T-helper 1 cell treated with Interleukin-12 subunit alpha and Interleukin-12 subunit beta and Interleukin-4 antibody, amounts not matched to agents 30 ng/mL and 1 ng/mL, for 36 hours (primary cell): Measurements from ENCODE around the gene CCM2. TPM values are rescaled to one million over a fixed set of nuclear protein-coding genes. Genes with fewer than 3 reads are reported as not detected.

Source experiments
- intact Hi-C: fragments of 100-400 bp; cut with micrococcal nuclease; formaldehyde crosslinking; loops from one replicate; pipeline ENCODE4 v1.15.1; 2024
- total RNA-seq: library from RNA; stranded (reverse); gene quantifications from 2 replicates; pipeline ENCODE4 v1.2.3, GENCODE V29; 2022

CCM2 gene
- total RNA-seq, 1 donor from 2014 or later = 118 TPM

DNA sequence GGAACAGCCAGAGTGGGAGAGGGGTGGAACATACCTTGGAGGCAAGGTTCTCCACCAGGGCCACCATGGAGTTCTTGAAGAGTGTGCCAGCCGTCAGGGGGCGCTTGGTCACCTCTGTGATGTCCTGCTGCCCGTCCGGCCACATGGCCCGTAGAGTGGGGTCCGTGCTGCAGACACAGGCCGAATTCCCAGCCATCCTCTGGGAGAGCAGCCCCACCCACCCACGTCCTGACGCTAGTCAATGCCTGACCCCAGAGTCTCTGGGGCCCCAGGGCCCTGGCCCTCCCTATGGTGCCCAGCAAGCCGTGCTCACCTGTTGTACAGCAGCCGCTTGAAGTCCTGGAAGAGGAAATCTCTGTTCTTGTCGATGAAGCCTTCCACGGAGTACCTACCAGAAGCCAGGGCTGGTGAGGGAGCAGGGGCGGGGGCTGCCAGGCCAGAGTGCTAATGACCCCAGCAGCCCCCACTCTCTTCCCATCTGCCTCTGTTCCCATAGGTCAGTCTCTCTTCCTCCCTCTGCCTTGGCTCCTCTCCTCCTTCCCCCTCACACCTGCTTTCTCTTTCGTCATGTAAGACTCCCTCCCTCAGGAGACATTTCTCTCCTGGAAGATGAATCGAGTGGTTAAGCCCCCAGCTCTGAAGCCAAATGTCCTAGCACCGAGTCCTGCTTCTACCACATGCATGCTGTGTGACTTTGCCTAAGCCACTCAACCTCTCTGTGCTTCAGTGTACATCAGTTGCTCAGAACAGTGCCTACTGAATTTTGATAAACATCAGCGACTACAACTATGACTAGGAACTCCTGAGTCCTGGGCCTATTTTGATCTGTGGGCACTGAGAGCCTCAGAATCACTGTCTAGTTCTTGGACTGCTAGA is 32.2 kb upstream of the CCM2 start:
- intact Hi-C loops = no loop called here

DNA sequence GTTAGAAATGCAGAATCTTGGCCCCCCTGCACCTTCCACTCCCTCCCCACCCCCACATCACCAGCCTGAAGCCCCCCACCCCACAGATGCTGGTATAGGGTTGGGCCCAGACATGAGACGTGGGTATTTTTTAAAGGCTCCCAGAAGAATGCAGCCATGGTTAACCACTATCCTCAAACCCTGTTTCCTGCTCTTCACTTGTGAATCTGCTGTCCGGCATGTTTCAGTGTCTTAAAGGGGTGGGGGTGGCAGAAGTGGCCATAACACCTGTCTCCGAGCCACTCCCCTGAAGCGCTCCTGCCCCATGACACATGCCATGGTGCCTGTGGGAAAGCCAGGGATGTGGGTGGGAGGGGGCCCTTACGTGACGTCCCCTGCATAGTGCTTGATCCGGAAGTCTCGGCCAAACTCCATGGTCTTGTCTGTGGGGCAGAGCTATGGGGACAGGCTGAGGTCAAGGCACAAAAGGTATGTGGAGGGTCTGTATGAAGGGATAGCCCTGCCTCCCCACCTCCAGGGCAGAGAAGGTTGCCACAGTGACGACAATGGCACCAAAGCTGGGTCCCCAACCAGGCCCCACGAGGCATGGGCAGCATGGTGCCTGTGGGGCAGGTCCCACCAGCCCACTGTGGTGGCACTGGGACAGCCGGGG is 30.8 kb upstream of the CCM2 start:
- intact Hi-C loops = no loop called here

GRCh38 chr7:44969701-44970522 is 30.1 kb upstream of the CCM2 start:
- intact Hi-C loops = loop anchor here (10.0 kb wide), 1 partner anchor 1385 kb away; the partner anchor contains the start of gene STK17A

- intact Hi-C loops = loop anchor here (10.0 kb wide), 1 partner anchor 1386 kb away; the partner anchor contains the start of gene STK17A
Observed at GRCh38 chr7:44970523-44971051, 29.4 kb upstream of the CCM2 start.

DNA sequence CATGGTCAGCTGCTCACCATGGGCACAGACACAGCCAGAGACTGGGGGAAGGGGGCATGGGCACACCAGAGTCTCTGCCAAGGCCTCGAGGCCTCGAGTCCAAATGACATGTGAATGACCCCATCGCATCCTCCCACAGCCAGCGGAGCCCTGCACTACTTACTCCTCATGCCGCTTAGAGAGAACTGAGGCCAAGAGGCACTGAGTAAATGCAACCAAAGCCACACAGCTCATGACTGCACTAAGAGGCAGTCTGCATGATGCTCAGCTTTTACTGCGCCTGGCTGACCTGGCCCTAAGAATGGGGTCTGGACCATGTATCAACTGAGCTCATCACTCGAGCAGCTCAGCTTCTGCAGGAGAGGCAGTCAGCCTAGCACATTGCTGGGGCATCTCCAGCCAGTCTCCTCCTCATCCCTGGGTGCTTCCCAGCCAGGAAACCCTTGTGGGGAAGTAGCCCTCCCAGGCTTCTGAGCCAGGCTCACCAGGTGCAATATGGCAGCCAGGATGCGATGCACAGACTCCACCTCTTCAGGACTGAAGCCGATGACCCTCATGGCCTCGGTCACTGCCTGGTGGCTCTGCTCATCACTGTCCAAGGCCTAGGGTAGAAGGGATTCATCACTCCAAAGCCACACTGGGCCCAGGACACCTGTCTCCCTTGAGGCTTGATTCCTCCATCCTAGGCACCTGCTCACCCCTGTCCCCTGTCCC is 28.7 kb upstream of the CCM2 start:
- intact Hi-C loops = loop anchor here (10.0 kb wide), 1 partner anchor 1387 kb away; the partner anchor contains the start of gene STK17A

GRCh38 chr7:44971902-44972441 is 28.0 kb upstream of the CCM2 start:
- intact Hi-C loops = loop anchor here (10.0 kb wide), 1 partner anchor 1387 kb away; the partner anchor contains the start of gene STK17A

DNA sequence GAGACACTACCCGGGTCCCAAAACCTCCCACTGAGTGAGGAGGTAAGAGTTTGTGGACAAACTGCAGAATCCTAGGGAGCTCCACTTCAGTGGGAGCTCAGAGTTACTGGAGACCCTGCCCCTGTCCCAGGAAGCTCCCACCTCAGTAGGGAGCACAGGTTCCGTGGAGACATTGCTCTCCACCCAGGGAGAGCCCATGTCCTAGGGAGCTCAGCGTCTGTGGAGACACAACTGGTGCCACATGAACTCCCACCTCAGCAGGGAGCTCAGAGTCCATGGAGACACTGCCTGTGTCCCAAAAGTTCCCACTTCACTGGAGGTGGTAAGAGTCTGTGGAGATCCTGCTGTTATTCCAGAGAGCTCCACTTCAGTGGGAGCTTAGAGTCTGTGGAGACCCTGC is 27.4 kb upstream of the CCM2 start:
- intact Hi-C loops = loop anchor here (10.0 kb wide), 1 partner anchor 1388 kb away; the partner anchor contains the start of gene STK17A

GRCh38 chr7:44973610-44974401 is 26.2 kb upstream of the CCM2 start:
- intact Hi-C loops = loop anchor here (1.0 to 10.0 kb wide), 2 partner anchors 162 to 1389 kb away; partner anchors contain the start of gene STK17A

DNA sequence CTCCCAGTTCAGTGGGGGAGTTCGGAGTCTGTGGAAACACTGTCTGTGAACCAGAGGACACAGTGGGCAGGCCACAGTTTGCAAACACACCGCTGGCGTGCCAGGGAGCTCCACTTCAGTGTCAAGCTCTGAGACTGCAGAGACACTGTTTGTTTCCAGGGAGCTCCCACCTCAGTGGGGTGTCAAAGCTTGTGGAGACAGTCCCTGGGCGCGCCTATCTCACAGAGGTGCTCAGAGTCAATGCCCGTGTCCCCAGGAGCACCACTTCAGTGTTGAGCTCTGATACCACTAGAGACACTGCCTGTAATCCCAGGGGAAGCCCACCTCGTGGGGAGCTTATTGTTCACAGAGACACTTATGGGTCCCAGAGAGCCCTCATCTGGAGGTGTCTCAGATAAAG is 25.5 kb upstream of the CCM2 start:
- intact Hi-C loops = loop anchor here (10.0 kb wide), 1 partner anchor 1390 kb away; the partner anchor contains the start of gene STK17A

GRCh38 chr7:44975331-44976039 is 24.5 kb upstream of the CCM2 start:
- intact Hi-C loops = loop anchor here (5.0 to 10.0 kb wide), 3 partner anchors 1108 to 1391 kb away; partner anchors contain the start of genes MRPS24 and STK17A

DNA sequence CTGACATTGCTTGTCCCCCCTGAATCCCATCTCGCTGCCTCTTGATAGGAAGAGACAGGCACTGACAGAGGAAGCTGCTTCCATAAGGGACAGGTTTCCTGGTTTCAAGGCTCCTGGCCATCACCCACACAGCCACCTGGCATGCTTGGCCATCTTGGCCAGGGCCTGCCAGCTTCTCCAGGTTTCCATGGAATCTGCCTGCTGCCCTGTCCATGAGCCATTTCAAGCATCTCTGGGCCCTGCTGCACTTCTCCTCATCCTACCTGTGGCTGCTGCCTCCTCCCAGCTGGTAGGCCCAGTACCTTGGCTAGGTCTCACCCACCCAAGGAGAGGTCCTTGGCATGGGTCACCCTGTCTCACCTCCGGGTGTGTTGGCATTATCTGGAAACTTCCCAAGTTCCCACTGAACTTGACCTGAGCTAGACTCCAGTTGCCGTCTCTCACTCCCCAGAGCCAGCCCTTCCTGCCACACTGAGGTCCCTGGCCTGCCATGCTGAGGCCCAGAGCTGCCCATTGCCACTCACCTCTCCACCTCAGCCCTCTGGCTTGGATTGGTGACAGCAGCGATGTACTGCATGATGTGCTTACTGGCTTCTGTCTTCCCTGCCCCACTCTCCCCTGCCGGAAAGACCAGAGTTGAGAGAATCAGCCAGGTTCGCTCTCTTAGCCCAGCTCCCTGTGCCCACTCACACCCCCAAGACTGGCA is 23.8 kb upstream of the CCM2 start:
- intact Hi-C loops = loop anchor here (5.0 to 10.0 kb wide), 3 partner anchors 1109 to 1391 kb away; partner anchors contain the start of genes MRPS24 and STK17A

- intact Hi-C loops = loop anchor here (1.0 to 10.0 kb wide), 7 partner anchors 10 to 1392 kb away; partner anchors contain the start of genes H2AZ2, MRPS24, STK17A and TMED4
Observed at GRCh38 chr7:44976746-44977196, 23.2 kb upstream of the CCM2 start.

- intact Hi-C loops = loop anchor here (1.0 to 10.0 kb wide), 7 partner anchors 9 to 1393 kb away; partner anchors contain the start of genes H2AZ2, MRPS24, STK17A and TMED4
Observed at GRCh38 chr7:44977304-44977958, 22.6 kb upstream of the CCM2 start.

- intact Hi-C loops = loop anchor here (1.0 to 10.0 kb wide), 9 partner anchors 8 to 1393 kb away; partner anchors contain the start of genes H2AZ2, MRPS24, OGDH and PPIA
Observed at GRCh38 chr7:44977959-44978335, 22.1 kb upstream of the CCM2 start.

DNA sequence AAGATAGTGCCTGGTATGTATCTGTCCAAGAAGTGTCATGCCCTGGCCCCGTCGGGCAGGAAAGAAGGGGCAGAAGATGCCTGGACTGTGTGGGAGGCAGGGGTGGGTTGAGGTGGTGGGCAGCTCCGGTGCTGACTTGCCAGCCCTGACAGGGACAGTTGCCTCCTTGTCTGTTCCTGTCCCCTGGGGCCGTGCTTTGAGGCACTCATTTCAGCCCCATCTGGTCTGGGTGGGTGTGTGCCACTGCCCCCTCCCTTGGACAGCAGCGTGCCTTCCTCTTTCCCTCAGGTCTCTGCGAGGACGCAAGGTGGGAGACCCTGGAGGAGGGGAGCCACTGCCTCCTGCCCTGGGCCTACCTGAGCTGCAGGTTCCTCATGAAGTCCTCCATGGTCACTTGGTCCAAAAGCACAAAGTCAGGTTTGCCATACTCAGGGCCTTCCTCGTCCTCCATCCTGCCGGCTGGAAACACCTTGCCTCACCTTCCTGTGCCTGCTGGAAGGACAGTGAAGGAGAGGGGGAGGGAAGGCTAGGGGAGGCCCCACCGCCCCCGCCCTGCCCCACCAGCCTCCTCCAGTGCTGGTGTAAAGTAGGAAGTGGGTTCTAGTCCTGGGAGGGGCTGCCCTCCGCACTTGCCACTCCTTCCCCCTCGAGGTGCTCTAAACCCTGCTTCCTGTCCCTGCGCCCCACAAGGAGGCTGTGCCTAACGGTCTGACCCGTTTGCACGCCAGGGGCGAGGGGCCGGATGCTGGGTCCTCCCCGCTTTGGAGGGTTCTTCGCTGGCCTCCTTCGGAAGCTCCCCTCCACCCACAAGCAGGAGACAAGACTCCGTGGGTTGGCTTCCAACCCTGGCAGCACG is 21.3 kb upstream of the CCM2 start, which contains the start of gene MYO1G:
Gene MYO1G (minus strand): TSS at position 505 of the 856 bp plus-strand sequence. CDS start 54 bp downstream, at position 451.
- intact Hi-C loops = loop anchor here (1.0 to 10.0 kb wide), 12 partner anchors 21 to 1394 kb away; partner anchors contain the start of genes MRPS24, OGDH, POLM and PPIA
